Measurements from ENCODE around the gene FXYD6.
A peak's percentile ranks its signal among the peaks of the same experiment; 100 is the strongest.

The FXYD6 gene

DNA sequence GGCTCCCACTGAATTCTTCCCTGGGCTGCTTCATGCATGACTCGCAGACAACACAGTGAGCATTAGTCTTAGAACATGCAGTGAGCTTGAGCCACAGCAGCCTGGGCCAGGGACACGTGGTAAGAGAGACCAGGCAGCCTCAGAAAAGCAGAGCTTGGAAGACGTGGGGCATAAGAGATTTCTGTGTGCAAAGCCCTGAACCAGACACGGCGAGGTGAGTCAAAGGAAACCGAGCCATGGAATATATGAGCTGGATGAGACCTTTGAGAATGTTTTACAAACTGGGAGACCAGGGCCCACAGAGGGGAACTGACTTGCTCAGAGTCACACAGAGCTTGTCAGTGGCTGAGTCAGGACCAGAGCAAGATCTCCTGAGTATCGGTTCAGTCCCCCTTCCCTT lies 8.5 kb upstream of the FXYD6 start:
- DNase-seq: no peak

GRCh38 chr11:117883063-117883462 lies 6.6 kb upstream of the FXYD6 start:
- DNase-seq: no peak

- DNase-seq: peak; percentile 79
Measured at GRCh38 chr11:117882311-117882905, 6.0 kb upstream of the FXYD6 start.

GRCh38 chr11:117881217-117881616 lies 4.8 kb upstream of the FXYD6 start:
- DNase-seq: no peak

- peak; percentile 52 for DNase-seq
Measured at GRCh38 chr11:117879516-117880480, 3.3 kb upstream of the FXYD6 start.

DNA sequence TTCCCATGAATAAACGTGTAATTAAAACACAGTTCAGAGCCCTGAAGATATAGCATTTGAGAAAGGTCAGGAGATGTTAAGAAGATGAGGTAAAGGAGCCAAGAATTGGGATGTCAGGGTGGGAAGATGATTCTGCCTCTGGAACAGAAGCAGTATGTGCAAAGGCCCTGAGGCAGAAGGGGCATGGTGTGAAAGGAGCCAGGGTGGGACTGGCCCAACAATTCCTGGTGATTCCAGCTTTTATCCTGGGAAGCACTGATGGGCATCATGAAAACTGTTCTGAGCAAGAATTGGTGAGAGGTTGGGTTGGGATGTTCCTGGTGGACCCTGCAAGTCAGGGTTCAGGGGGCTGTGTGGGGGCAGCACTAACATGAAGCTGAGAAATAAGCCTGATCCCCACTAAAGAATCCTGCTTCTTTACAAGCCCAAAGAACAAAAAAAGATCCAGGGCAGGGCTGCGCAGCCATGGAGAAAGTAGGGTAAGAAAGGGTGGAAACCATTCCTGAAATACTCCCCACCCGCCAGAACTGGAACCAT lies 2.5 kb upstream of the FXYD6 start:
- DNase-seq: no peak

- DNase-seq: no peak
Measured at GRCh38 chr11:117878314-117878938, 2.0 kb upstream of the FXYD6 start.

GRCh38 chr11:117877120-117877784 lies 794 bp upstream of the FXYD6 start:
- DNase-seq: peak; percentile 79

DNA sequence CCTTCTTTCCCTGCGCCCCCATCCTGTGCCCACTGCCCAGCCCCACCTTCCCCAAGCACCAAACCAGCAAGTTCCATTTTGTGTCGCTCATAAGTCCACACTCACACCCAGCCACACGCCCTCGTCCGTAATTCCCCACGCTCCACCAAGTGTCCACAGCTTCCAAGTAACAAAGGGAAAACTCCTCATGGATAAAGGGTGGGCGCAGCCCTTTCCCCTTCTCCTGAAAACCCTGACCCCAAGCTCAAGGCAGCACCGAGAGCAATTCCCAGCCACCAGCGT lies 458 bp downstream of the FXYD6 start:
- DNase-seq: no peak

DNA sequence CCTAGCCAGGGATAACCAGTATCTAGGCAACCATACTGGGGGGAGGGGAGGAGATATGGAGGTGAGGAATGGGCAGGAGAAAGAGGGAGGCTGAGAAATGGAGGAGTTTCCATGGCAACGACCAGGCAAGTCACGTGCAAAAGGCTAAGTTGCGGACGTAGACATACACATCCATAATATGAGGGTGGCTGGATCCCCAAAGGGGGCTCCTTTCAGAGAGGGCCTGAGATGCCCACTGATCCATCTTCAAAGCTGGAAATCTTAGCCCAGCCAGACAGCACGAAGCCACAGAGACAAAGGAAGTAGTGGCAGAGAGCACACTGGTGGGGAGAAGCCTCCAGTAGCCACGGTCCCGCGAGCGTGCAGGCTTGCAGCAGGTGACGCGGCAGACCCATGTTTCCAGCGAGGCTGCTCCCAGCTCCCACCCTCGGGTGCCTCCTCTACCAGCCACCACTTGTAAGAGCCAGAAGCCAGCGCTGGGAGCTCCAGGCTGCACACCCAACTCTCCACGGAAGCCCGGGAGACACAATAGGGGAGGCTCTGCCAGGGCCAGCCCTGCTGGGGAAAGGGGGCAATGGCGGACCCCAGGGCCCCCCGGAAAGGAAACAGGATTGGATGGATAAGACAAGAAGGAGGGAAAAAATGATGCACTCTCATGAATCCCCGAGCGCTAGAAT lies 938 bp downstream of the FXYD6 start:
- DNase-seq: peak; percentile 92

DNA sequence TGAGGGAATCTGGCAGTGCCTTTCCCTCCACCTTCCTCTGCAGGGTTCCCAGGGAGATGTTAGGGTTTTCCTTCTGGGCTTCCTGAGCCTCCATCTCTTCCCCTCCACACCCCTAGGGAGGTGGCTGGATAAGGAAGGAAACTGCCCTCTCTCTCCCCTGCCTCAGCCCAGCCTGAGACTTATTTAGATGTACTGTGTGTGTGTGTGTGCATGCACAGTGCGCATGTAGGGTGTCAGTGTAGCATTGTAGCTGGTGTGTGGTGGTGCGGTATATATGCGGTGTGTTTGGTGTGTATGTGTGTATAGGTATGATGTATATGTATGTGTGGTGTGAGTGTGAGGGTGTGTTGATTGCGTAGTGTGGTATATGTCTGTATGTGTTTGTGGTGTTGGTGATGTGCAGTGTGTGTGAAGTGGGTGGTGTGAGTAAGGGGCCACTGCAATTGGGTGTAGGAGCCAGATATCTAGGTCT lies 1.5 kb downstream of the FXYD6 start:
- DNase-seq: peak; percentile 65

DNA sequence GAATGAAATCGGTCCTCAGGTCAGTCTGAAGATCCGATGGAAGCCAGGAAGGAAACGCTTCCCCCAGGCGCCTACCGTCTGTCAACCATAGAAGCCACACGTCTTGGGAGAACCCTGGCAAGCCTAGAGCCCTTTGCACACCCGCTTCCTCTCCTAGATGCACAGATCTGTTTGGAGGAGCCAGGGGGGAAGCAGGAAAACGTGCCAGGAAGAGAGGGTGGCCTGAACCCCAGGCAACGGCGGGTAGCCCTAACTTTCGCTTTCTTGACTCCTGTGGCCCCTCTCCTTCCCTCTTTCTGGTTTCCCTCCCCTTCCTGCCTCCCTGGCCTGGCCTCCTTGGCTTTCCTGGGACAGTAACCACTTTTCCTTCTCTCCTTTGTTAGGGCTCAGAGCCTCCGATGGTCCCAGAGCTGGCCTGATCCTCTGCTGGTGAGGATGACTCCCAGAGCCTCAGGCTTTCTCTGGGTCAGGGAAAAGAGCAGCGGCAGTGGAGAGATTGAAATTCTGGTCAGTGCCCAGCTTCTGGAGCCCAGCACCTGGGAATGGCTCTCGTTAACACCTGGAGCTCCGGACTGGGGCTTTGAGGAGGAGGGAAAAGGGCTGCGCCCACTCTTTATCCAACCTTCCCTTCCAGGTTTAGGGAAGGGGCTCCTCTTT lies 2.1 kb downstream of the FXYD6 start:
- peak; percentile 55 for DNase-seq

DNA sequence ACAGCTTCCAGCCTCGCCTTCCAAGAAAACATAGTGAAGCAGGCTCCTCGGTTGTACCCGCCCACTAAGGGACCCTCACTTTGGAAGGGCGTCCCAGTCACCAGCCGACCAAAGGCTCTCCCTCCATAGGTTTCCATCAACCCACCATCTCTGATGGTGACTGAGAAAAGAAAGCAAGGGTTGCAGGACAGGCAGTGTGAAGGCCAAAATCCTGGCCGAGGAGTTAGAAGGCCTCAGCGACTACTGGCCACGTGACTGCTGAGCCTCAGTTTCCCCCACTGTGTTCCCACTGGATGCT lies 2.7 kb downstream of the FXYD6 start:
- no peak for DNase-seq

DNA sequence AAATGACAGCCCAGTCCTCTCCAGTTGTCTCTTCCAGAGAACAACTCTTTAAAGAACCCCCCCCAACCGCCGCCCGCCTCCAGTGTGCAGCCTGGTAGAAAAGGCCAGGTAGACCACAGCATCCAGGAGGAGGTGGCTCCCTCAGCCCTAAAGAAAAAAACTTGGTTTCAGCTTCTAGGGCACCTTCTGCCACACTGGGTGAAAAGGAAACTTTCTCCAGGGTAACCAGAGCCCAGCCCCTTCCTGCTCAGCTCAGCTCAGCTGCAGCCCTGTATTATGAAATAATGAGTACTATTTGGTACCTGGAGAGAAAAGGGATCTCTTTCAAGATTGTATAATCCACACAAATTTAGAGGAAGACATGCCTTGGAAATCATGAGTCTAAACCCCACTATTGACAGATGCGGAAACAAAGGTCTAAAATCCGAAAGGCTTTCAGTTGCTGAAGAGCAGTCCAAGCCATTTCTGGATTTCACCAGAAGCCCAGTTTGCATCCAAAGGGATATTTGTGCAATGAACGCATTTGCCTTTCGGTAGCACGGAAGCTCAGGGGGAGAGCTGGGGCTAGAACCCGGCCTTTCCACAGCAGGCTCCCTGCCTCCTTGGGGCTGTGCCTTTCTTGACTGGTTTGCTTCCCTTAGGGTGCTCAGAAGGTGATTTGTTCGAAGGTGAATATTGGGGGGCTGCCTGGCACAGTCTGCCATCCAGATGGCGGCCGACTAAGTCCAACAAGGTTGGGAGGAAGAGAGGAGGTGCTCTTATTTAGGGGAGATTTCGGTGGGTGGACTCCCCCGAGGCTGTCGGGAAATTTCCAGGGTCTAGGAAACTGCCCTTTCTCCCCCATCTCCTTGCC lies 3.3 kb downstream of the FXYD6 start:
- DNase-seq: no peak

- no peak for DNase-seq
Measured at GRCh38 chr11:117872420-117872961, 4.0 kb downstream of the FXYD6 start.

- DNase-seq: no peak
Measured at GRCh38 chr11:117871784-117872183, 4.7 kb downstream of the FXYD6 start.

- DNase-seq: no peak
Measured at GRCh38 chr11:117871160-117871559, 5.3 kb downstream of the FXYD6 start.

- peak; percentile 92 for DNase-seq
Measured at GRCh38 chr11:117870103-117870952, 6.1 kb downstream of the FXYD6 start.

GRCh38 chr11:117869604-117870003 lies 6.9 kb downstream of the FXYD6 start:
- DNase-seq: no peak
